Progenitor cell of endocrine pancreas (in vitro differentiated cells): ENCODE measurements around the gene CRLF3. TPM values are rescaled to one million over a fixed set of nuclear protein-coding genes. Genes with fewer than 3 reads are reported as not detected.
"Not testable (repeated sequence)": the region's sequence is repeated elsewhere in the genome, so short reads cannot be mapped to it uniquely, and the experiment has no call there.

Experiments used
- DNase-seq: peaks from one replicate; pipeline ENCODE4 v3.0.0; 2021; ENCODE audit warnings: low spot score; ENCODE audit not compliant: unreplicated experiment
- H3K27ac Mint-ChIP-seq: 2 replicates; pipeline ENCODE4 v1.8.0; 2021; ENCODE audit warnings: mild to moderate bottlenecking, moderate library complexity, mixed read lengths
- H3K27me3 Mint-ChIP-seq: 2 replicates; pipeline ENCODE4 v1.8.0; 2021; ENCODE audit warnings: mixed read lengths
- H3K36me3 Mint-ChIP-seq: 2 replicates; pipeline ENCODE4 v1.8.0; 2022; ENCODE audit warnings: mixed read lengths; ENCODE audit not compliant: insufficient read depth
- H3K4me1 Mint-ChIP-seq: 2 replicates; pipeline ENCODE4 v1.8.0; 2021; ENCODE audit warnings: low read depth, mixed read lengths
- H3K4me3 Mint-ChIP-seq: 2 replicates; pipeline ENCODE4 v1.8.0; 2021; ENCODE audit warnings: low read depth, mild to moderate bottlenecking, moderate library complexity, mixed read lengths
- H3K9me3 Mint-ChIP-seq: 2 replicates; pipeline ENCODE4 v1.8.0; 2021; ENCODE audit warnings: low read depth, mixed read lengths
- CTCF ChIP-seq: fragments of 200-600 bp; sonication (generic); IDR thresholded peaks from one replicate; pipeline ENCODE4 v1.5.0; 2021; ENCODE audit warnings: antibody characterized with exemption, mild to moderate bottlenecking; ENCODE audit not compliant: unreplicated experiment
- total RNA-seq: library from RNA; stranded (reverse); gene quantifications from 2 replicates; pipeline ENCODE4 v1.2.1, GENCODE V29; 2021

Gene CRLF3
- total RNA-seq, 1 donor from 2014 or later: 11.3 TPM

- Mint-ChIP-seq H3K36me3 (peaks cover 18% of the 10 kb centered on the region), H3K27ac (no peak overlapping the region), H3K4me3 (no peak overlapping the region), H3K27me3 (no peaks in the 10 kb centered on the region), H3K4me1 (no peaks in the 10 kb centered on the region), H3K9me3 (peaks cover 2% of the 10 kb centered on the region)
- TF ChIP-seq CTCF: no peak
- DNase-seq: no peak
Observed at GRCh38 chr17:30782206-30782605, 42.3 kb downstream of the CRLF3 start.

- peaks cover 2% of the 10 kb centered on the region for H3K9me3 Mint-ChIP-seq
- no peak overlapping the region for H3K4me3 Mint-ChIP-seq
- DNase-seq: no peak
- peaks cover 15% of the 10 kb centered on the region for H3K36me3 Mint-ChIP-seq
- H3K4me1 Mint-ChIP-seq: no peaks in the 10 kb centered on the region
- no peaks in the 10 kb centered on the region for H3K27me3 Mint-ChIP-seq
- peak overlapping the region; percentile 19 for H3K27ac Mint-ChIP-seq
- no peak for TF ChIP-seq CTCF
Observed at GRCh38 chr17:30780343-30780742, 44.1 kb downstream of the CRLF3 start.

GRCh38 chr17:30768771-30769170 lies 55.7 kb downstream of the CRLF3 start:
- H3K27ac Mint-ChIP-seq, DNase-seq, H3K4me1 Mint-ChIP-seq, H3K4me3 Mint-ChIP-seq, H3K27me3 Mint-ChIP-seq, H3K9me3 Mint-ChIP-seq: not testable (repeated sequence)
- peaks cover 17% of the 10 kb centered on the region for H3K36me3 Mint-ChIP-seq

- H3K27ac Mint-ChIP-seq, H3K4me1 Mint-ChIP-seq, H3K4me3 Mint-ChIP-seq, H3K9me3 Mint-ChIP-seq, H3K27me3 Mint-ChIP-seq, DNase-seq: not testable (repeated sequence)
- H3K36me3 Mint-ChIP-seq: peaks cover 17% of the 10 kb centered on the region
Observed at GRCh38 chr17:30767641-30768404, 56.7 kb downstream of the CRLF3 start.

- DNase-seq: no peak
- H3K36me3 Mint-ChIP-seq: peaks cover 9% of the 10 kb centered on the region
- no peak for TF ChIP-seq CTCF
- no peak overlapping the region for H3K27ac Mint-ChIP-seq
- H3K9me3 Mint-ChIP-seq: no peaks in the 10 kb centered on the region
- no peak overlapping the region for H3K4me3 Mint-ChIP-seq
- no peaks in the 10 kb centered on the region for H3K27me3 Mint-ChIP-seq
- H3K4me1 Mint-ChIP-seq: no peaks in the 10 kb centered on the region
Observed at GRCh38 chr17:30761060-30761459, 63.4 kb downstream of the CRLF3 start.

- H3K27me3 Mint-ChIP-seq, H3K4me3 Mint-ChIP-seq, DNase-seq, H3K27ac Mint-ChIP-seq, H3K4me1 Mint-ChIP-seq, H3K9me3 Mint-ChIP-seq: not testable (repeated sequence)
- H3K36me3 Mint-ChIP-seq: peaks cover 14% of the 10 kb centered on the region
Observed at GRCh38 chr17:30753291-30753690, 71.2 kb downstream of the CRLF3 start.

GRCh38 chr17:30750982-30751381 lies 73.5 kb downstream of the CRLF3 start:
- not testable (repeated sequence) for H3K27ac Mint-ChIP-seq, H3K27me3 Mint-ChIP-seq, DNase-seq, H3K9me3 Mint-ChIP-seq, H3K4me1 Mint-ChIP-seq, H3K4me3 Mint-ChIP-seq
- H3K36me3 Mint-ChIP-seq: peaks cover 20% of the 10 kb centered on the region

GRCh38 chr17:30747621-30748020 lies 76.9 kb downstream of the CRLF3 start:
- H3K4me1 Mint-ChIP-seq, DNase-seq, H3K27ac Mint-ChIP-seq, H3K4me3 Mint-ChIP-seq, H3K9me3 Mint-ChIP-seq, H3K27me3 Mint-ChIP-seq: not testable (repeated sequence)
- H3K36me3 Mint-ChIP-seq: peaks cover 14% of the 10 kb centered on the region

GRCh38 chr17:30742669-30743068 lies 81.8 kb downstream of the CRLF3 start:
- not testable (repeated sequence) for H3K9me3 Mint-ChIP-seq, DNase-seq, H3K27me3 Mint-ChIP-seq, H3K4me1 Mint-ChIP-seq, H3K27ac Mint-ChIP-seq, H3K36me3 Mint-ChIP-seq, H3K4me3 Mint-ChIP-seq

GRCh38 chr17:30736371-30736770 lies 88.1 kb downstream of the CRLF3 start:
- not testable (repeated sequence) for H3K9me3 Mint-ChIP-seq, H3K27ac Mint-ChIP-seq, H3K27me3 Mint-ChIP-seq, H3K4me3 Mint-ChIP-seq, DNase-seq, H3K36me3 Mint-ChIP-seq
- peaks cover 13% of the 10 kb centered on the region for H3K4me1 Mint-ChIP-seq
